GM21619 (cell line): ENCODE results near the gene CHI3L2.
"Not testable (repeated sequence)": the region's sequence is repeated elsewhere in the genome, so short reads cannot be mapped to it uniquely, and the experiment has no call there.

Experiments used
- ATAC-seq: cut with Tn5 transposase; IDR thresholded peaks from one replicate; pipeline ENCODE4 v1.9.1; 2021; ENCODE audit not compliant: unreplicated experiment

Gene CHI3L2

GRCh38 chr1:111201275-111202090, 26.0 kb upstream of the CHI3L2 start:
- ATAC-seq = no peak

GRCh38 chr1:111202366-111202706, 25.2 kb upstream of the CHI3L2 start:
- no peak for ATAC-seq

- ATAC-seq = peak; percentile 0
These were observed 24.5 kb upstream of the CHI3L2 start for GRCh38 chr1:111202707-111203623.

- ATAC-seq = peak; percentile 54
These were observed 23.8 kb upstream of the CHI3L2 start for GRCh38 chr1:111203681-111204200.

- ATAC-seq = peak; percentile 52
These were observed 23.1 kb upstream of the CHI3L2 start for GRCh38 chr1:111204201-111204982.

GRCh38 chr1:111204983-111205713, 22.4 kb upstream of the CHI3L2 start:
- no peak for ATAC-seq

- ATAC-seq = no peak
These were observed 21.8 kb upstream of the CHI3L2 start for GRCh38 chr1:111205714-111206050.

- no peak for ATAC-seq
These were observed 18.6 kb upstream of the CHI3L2 start for GRCh38 chr1:111208921-111209320.

GRCh38 chr1:111209622-111210021, 17.9 kb upstream of the CHI3L2 start:
- ATAC-seq = no peak

GRCh38 chr1:111211921-111212320, 15.6 kb upstream of the CHI3L2 start:
- no peak for ATAC-seq

GRCh38 chr1:111212634-111213335, 14.7 kb upstream of the CHI3L2 start:
- ATAC-seq = no peak

GRCh38 chr1:111213412-111213811, 14.1 kb upstream of the CHI3L2 start:
- ATAC-seq = no peak

- ATAC-seq = no peak
These were observed 13.3 kb upstream of the CHI3L2 start for GRCh38 chr1:111214074-111214801.

- no peak for ATAC-seq
These were observed 12.6 kb upstream of the CHI3L2 start for GRCh38 chr1:111214884-111215283.

- ATAC-seq = not testable (repeated sequence)
These were observed 12.2 kb upstream of the CHI3L2 start for GRCh38 chr1:111215285-111215684.

GRCh38 chr1:111216751-111217150, 10.8 kb upstream of the CHI3L2 start:
- no peak for ATAC-seq

- ATAC-seq = no peak
These were observed 10.2 kb upstream of the CHI3L2 start for GRCh38 chr1:111217183-111217910.

GRCh38 chr1:111218701-111219556, 8.6 kb upstream of the CHI3L2 start:
- ATAC-seq = no peak
